Measurements from ENCODE around the gene NOTCH2. TPM values are rescaled to one million over a fixed set of nuclear protein-coding genes. Genes with fewer than 3 reads are reported as not detected.

Gene NOTCH2
- total and polyA plus RNA-seq, 12 donors: 5.4 to 138 (median 71.5) TPM

GRCh38 chr1:119929643-119930315, 139.7 kb downstream of the NOTCH2 start:
- TF ChIP-seq CTCF (IDR thresholded peaks at IDR 0.05) (no peak), POLR2A (IDR thresholded peaks at IDR 0.05) (no peak)
- peaks cover 0 to 46% of the 10 kb centered on the region in 2 donors for H3K36me3 ChIP-seq (replicated peaks in 1 of 2)

GRCh38 chr1:119926553-119926952, 142.9 kb downstream of the NOTCH2 start:
- H3K27me3 ChIP-seq: no peaks in the 10 kb centered on the region
- no peak for DNase-seq
- H3K4me3 ChIP-seq: no peak overlapping the region
- TF ChIP-seq CTCF (IDR thresholded peaks at IDR 0.05) (no peak), POLR2A (IDR thresholded peaks at IDR 0.05) (no peak)
- WGBS, 4 donors: 91 to 99% (median 96%) methylated on average over 3 of the region's 3 CpGs
- intact Hi-C loops (cut with DNase I): no loop called here
- no peaks in the 10 kb centered on the region for H3K9me3 ChIP-seq (replicated peaks in 1 of 3)
- peaks cover 0 to 63% of the 10 kb centered on the region in 2 donors for H3K36me3 ChIP-seq (replicated peaks in 1 of 2)
- no peak overlapping the region for H3K27ac ChIP-seq
- H3K4me1 ChIP-seq (replicated peaks in 1 of 2): no peaks in the 10 kb centered on the region

More at GRCh38 chr1:119929643-119930315, 139.7 kb downstream of the NOTCH2 start:
- intact Hi-C loops (cut with DNase I): no loop called here
- 90 to 98% (median 94%) methylated on average over 1 of the region's 1 CpG for WGBS, 4 donors
- no peak overlapping the region for H3K4me3 ChIP-seq
- peaks cover 0 to 5% (median 4%) of the 10 kb centered on the region in 3 donors for H3K9me3 ChIP-seq (replicated peaks in 1 of 3)
- H3K4me1 ChIP-seq (replicated peaks in 1 of 2): no peaks in the 10 kb centered on the region
- no peaks in the 10 kb centered on the region for H3K27me3 ChIP-seq
- H3K27ac ChIP-seq: no peak overlapping the region
- DNase-seq: no peak

DNA sequence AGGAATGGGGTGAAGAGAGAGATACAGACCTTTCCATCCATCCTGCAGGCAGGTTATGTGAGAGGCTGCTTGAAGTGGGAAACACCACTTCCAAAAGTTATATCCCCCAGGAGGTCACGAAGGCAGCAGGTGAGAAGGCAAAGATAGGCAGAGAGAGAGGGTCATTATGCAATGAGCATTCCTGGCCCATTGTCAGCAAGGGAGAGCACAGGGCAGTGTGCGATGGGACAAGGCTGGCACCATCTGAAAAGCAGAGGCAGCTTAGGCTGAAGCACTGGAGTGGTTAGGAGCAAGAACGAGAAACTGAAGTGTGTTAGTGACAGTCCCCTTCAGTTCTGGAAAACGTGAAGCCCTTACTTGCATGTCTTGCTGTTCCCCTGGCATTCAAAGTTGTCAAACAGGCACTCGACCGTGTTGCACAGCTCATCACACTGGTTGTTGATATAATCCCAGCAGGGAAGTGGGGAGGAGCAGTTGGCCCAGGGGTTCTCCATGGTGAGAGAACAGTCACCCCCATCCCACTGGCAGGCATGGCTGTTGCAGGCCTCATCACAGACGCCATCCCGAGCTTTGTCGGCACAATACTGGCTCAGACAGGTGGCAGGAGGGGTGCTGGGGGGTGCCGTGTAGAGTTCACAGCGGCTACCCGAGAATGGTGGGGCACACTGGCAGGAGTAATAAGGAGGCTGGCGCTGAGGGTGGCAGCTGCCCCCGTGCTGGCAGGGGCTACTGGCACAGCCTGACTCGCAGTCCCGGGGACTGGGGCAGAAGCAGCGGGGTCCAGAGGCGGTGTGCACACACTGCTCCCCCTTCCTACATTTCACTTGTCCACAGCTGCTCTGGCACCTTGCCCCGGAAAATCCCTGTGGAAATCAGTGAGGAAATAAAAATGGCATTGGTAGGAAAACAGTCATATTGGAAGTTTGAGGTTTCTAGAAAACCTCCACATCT, 144.2 kb downstream of the NOTCH2 start:
- TF ChIP-seq CTCF (IDR thresholded peaks at IDR 0.05) (no peak), POLR2A (IDR thresholded peaks at IDR 0.05) (no peak)
- Histone ChIP-seq H3K4me1 (replicated peaks in 1 of 2) (no peaks in the 10 kb centered on the region), H3K4me3 (no peak overlapping the region), H3K9me3 (replicated peaks in 1 of 3) (no peaks in the 10 kb centered on the region), H3K36me3 (replicated peaks in 1 of 2) (peaks cover 0 to 76% of the 10 kb centered on the region in 2 donors), H3K27me3 (no peaks in the 10 kb centered on the region), H3K27ac (no peak overlapping the region)
- intact Hi-C loops (cut with DNase I): no loop called here
- no peak for DNase-seq
- 88 to 95% (median 90%) methylated on average over 17 to 19 of the region's 19 CpGs for WGBS, 4 donors

Measured in adrenal gland (tissue), 12 donors.